Astrocyte of the hippocampus (primary cell): ENCODE data around the gene ORM1.

Source experiments
- DNase-seq: peaks from one replicate; pipeline ENCODE4 v3.0.0; 2011; ENCODE audit warnings: low read depth, low spot score

ORM1 gene

GRCh38 chr9:114343471-114344187 lies 20.7 kb downstream of the ORM1 start:
- no peak for DNase-seq

GRCh38 chr9:114344188-114344566 lies 21.3 kb downstream of the ORM1 start:
- DNase-seq, result no peak

- no peak for DNase-seq
Observed at GRCh38 chr9:114344692-114345091, 21.8 kb downstream of the ORM1 start.

GRCh38 chr9:114345493-114346065 lies 22.7 kb downstream of the ORM1 start:
- no peak for DNase-seq

- DNase-seq, result no peak
Observed at GRCh38 chr9:114346146-114346545, 23.2 kb downstream of the ORM1 start.

- no peak for DNase-seq
Observed at GRCh38 chr9:114347675-114348074, 24.8 kb downstream of the ORM1 start.

GRCh38 chr9:114348261-114348905 lies 25.5 kb downstream of the ORM1 start:
- DNase-seq, result no peak

- DNase-seq, result peak; percentile 96
Observed at GRCh38 chr9:114348906-114349482, 26.1 kb downstream of the ORM1 start.

GRCh38 chr9:114349713-114350480 lies 27.0 kb downstream of the ORM1 start:
- no peak for DNase-seq

- DNase-seq, result no peak
Observed at GRCh38 chr9:114350636-114351401, 27.9 kb downstream of the ORM1 start.

GRCh38 chr9:114351932-114352331 lies 29.0 kb downstream of the ORM1 start:
- no peak for DNase-seq

GRCh38 chr9:114355821-114356220 lies 32.9 kb downstream of the ORM1 start:
- DNase-seq, result peak; percentile 20

GRCh38 chr9:114356792-114357191 lies 33.9 kb downstream of the ORM1 start:
- peak; percentile 12 for DNase-seq

- DNase-seq, result no peak
Observed at GRCh38 chr9:114357360-114357759, 34.5 kb downstream of the ORM1 start.

- no peak for DNase-seq
Observed at GRCh38 chr9:114357911-114358328, 35.0 kb downstream of the ORM1 start.

GRCh38 chr9:114359801-114360200 lies 36.9 kb downstream of the ORM1 start:
- DNase-seq, result no peak

- no peak for DNase-seq
Observed at GRCh38 chr9:114361542-114361941, 38.6 kb downstream of the ORM1 start.

GRCh38 chr9:114362394-114362793 lies 39.5 kb downstream of the ORM1 start:
- no peak for DNase-seq

- no peak for DNase-seq
Observed at GRCh38 chr9:114363424-114363823, 40.5 kb downstream of the ORM1 start.

GRCh38 chr9:114364134-114365041 lies 41.5 kb downstream of the ORM1 start:
- peak; percentile 66 for DNase-seq
